DMS53 treated with DMSO at 0.1 percent for 48 hours (cell line): ENCODE measurements around the gene SCARB1.

Experiments
- DNase-seq: peaks from one replicate; lab custom pipeline; 2025; ENCODE audit not compliant: unreplicated experiment; lab: John Stamatoyannopoulos, UW

Gene SCARB1

GRCh38 chr12:124824195-124824594 is 39.5 kb downstream of the SCARB1 start:
- DNase-seq: no peak

GRCh38 chr12:124823272-124823970 is 40.2 kb downstream of the SCARB1 start:
- no peak for DNase-seq

GRCh38 chr12:124822218-124822617 is 41.4 kb downstream of the SCARB1 start:
- DNase-seq: no peak

- no peak for DNase-seq
These were observed 42.1 kb downstream of the SCARB1 start for GRCh38 chr12:124821252-124822200.

- no peak for DNase-seq
These were observed 43.5 kb downstream of the SCARB1 start for GRCh38 chr12:124820199-124820598.

GRCh38 chr12:124819525-124819924 is 44.1 kb downstream of the SCARB1 start:
- DNase-seq: no peak

GRCh38 chr12:124819080-124819479 is 44.6 kb downstream of the SCARB1 start:
- DNase-seq: no peak

- DNase-seq: no peak
These were observed 46.3 kb downstream of the SCARB1 start for GRCh38 chr12:124817076-124818000.

GRCh38 chr12:124816295-124816854 is 47.3 kb downstream of the SCARB1 start:
- DNase-seq: no peak

GRCh38 chr12:124814741-124815613 is 48.7 kb downstream of the SCARB1 start:
- no peak for DNase-seq

GRCh38 chr12:124813782-124814181 is 49.9 kb downstream of the SCARB1 start:
- DNase-seq: no peak

- no peak for DNase-seq
These were observed 50.7 kb downstream of the SCARB1 start for GRCh38 chr12:124812979-124813378.

GRCh38 chr12:124812356-124812755 is 51.3 kb downstream of the SCARB1 start:
- no peak for DNase-seq

- no peak for DNase-seq
These were observed 52.0 kb downstream of the SCARB1 start for GRCh38 chr12:124811633-124812032.

- no peak for DNase-seq
These were observed 53.8 kb downstream of the SCARB1 start for GRCh38 chr12:124809878-124810277.

GRCh38 chr12:124809391-124809790 is 54.3 kb downstream of the SCARB1 start:
- no peak for DNase-seq

- no peak for DNase-seq
These were observed 55.4 kb downstream of the SCARB1 start for GRCh38 chr12:124808272-124808671.

GRCh38 chr12:124805876-124806668 is 57.6 kb downstream of the SCARB1 start:
- DNase-seq: no peak

- no peak for DNase-seq
These were observed 58.6 kb downstream of the SCARB1 start for GRCh38 chr12:124805050-124805449.
